HepG2 (cell line): ENCODE data around the gene A2ML1. TPM values are rescaled to one million over a fixed set of nuclear protein-coding genes. Genes with fewer than 3 reads are reported as not detected.

Experiments
- ATAC-seq: fragments of 200-7000 bp; cut with Tn5 transposase; 3 replicates; pipeline ENCODE4 v1.9.1; 2020; ENCODE audit warnings: mild to moderate bottlenecking, moderate library complexity
- BruUV-seq: library from RNA; stranded (reverse); fragments of 400-500 nt; replicated peaks from 2 replicates; lab custom pipeline; 2021; lab: Mats Ljungman, UMichigan
- CTCF ChIA-PET: fragments of 300-600 bp; formaldehyde crosslinking; extraction: SDS; loops from one replicate; lab custom pipeline; 2021; ENCODE audit warnings: low total read pairs, inconsistent platforms, low intra/inter-chr PET ratio; lab: Yijun Ruan, JAX
- POLR2A ChIA-PET: fragments of 350-600 bp; sonication (Branson Sonifier 250); formaldehyde crosslinking; loops from one replicate; lab custom pipeline; 2020; ENCODE audit warnings: antibody characterized with exemption, inconsistent platforms; lab: Yijun Ruan, JAX
- DNase-seq: peaks from one replicate; pipeline ENCODE4 v3.0.0-alpha.2; 2015; ENCODE audit warnings: low spot score
- FAIRE-seq: peaks from 3 replicates; lab custom pipeline; 2011; peaks lifted over from hg19 to GRCh38; lab: Jason Lieb, UNC
- H2AFZ ChIP-seq: one replicate; pipeline ENCODE4 v1.6.1; 2011; ENCODE audit warnings: low read length, inconsistent platforms
- H3K27ac ChIP-seq: fragments of 300-600 bp; 3 replicates; pipeline ENCODE4 v1.8.0; 2011; ENCODE audit warnings: mixed run types, mild to moderate bottlenecking, mixed read lengths, low read length, inconsistent platforms; ENCODE audit not compliant: insufficient read depth; ENCODE audit errors: extremely low read length
- H3K27me3 ChIP-seq, 2 experiments: fragments of 200-600 bp in 1 of 2; 2 replicates in 1 of 2; 3 replicates in 1 of 2; pipeline versions ENCODE4 v1.6.0 to v1.8.0; 2011; ENCODE audit warnings: low read length in 2 of 2, mild to moderate bottlenecking in 2 of 2, moderate library complexity in 2 of 2, inconsistent platforms in 1 of 2; ENCODE audit not compliant: insufficient read depth in 2 of 2, control insufficient read depth in 1 of 2
- H3K36me3 ChIP-seq, 2 experiments: fragments of 200-600 bp in 1 of 2; replicated peaks in 1 of 2; 2 replicates in 1 of 2; 3 replicates in 1 of 2; pipeline versions ENCODE4 v1.5.1 to v1.8.0; 2011; ENCODE audit warnings: low read length in 2 of 2, inconsistent platforms in 1 of 2; ENCODE audit not compliant: insufficient read depth in 2 of 2, control insufficient read depth in 1 of 2
- H3K4me1 ChIP-seq: 2 replicates; pipeline ENCODE4 v1.5.1; 2012; ENCODE audit warnings: low read length, inconsistent platforms; ENCODE audit not compliant: insufficient read depth
- H3K4me2 ChIP-seq: 2 replicates; pipeline ENCODE4 v1.6.0; 2011; ENCODE audit warnings: low read depth, low read length, inconsistent platforms
- H3K4me3 ChIP-seq, 3 experiments: fragments of 200-600 bp in 1 of 3; sonication (generic), shearing (Covaris generic) in 1 of 3; replicated peaks in 1 of 3; 2 replicates each; pipeline ENCODE4 v1.5.1; 2011 to 2016; ENCODE audit warnings: low read length in 3 of 3, inconsistent platforms in 2 of 3, low read depth in 2 of 3, mild to moderate bottlenecking in 2 of 3, control low read depth in 1 of 3, mixed read lengths in 1 of 3; ENCODE audit not compliant: insufficient read depth in 1 of 3
- H3K79me2 ChIP-seq: one replicate; pipeline ENCODE4 v1.6.1; 2011; ENCODE audit warnings: low read length, inconsistent platforms; ENCODE audit not compliant: insufficient read depth
- H3K9ac ChIP-seq: 2 replicates; pipeline ENCODE4 v1.6.0; 2011; ENCODE audit warnings: mild to moderate bottlenecking, low read depth, low read length, inconsistent platforms; ENCODE audit not compliant: insufficient read depth
- H3K9me3 ChIP-seq: 2 replicates; pipeline ENCODE4 v1.5.1; 2012; ENCODE audit warnings: mild to moderate bottlenecking, low read length
- H4K20me1 ChIP-seq: 2 replicates; pipeline ENCODE4 v1.6.0; 2011; ENCODE audit warnings: inconsistent platforms, mild to moderate bottlenecking, low read length, moderate library complexity; ENCODE audit not compliant: insufficient read depth
- HDAC1 ChIP-seq: sonication (generic); formaldehyde crosslinking; IDR thresholded peaks from 2 replicates; pipeline ENCODE4 v1.5.1; 2020; ENCODE audit warnings: mild to moderate bottlenecking, missing genetic modification reagents
- KDM2A ChIP-seq: sonication (generic); formaldehyde crosslinking; IDR thresholded peaks from 2 replicates; pipeline ENCODE4 v1.4.0; 2020; ENCODE audit warnings: low read depth, missing genetic modification reagents, borderline replicate concordance
- MAF1 ChIP-seq: sonication (generic); formaldehyde crosslinking; IDR thresholded peaks from 2 replicates; pipeline ENCODE4 v1.5.0; 2020; ENCODE audit warnings: missing genetic modification reagents, borderline replicate concordance
- MAX ChIP-seq: IDR thresholded peaks from 2 replicates; pipeline ENCODE4 v1.6.1; 2012; ENCODE audit warnings: inconsistent platforms
- POLR2AphosphoS2 ChIP-seq: IDR thresholded peaks from 2 replicates; pipeline ENCODE4 v1.6.1; 2011; ENCODE audit warnings: low read depth, low read length, improper control_type of control experiment
- RELA ChIP-seq: sonication (generic); formaldehyde crosslinking; IDR thresholded peaks from 2 replicates; pipeline ENCODE4 v1.4.0; 2020; ENCODE audit warnings: missing genetic modification reagents
- SMARCC2 ChIP-seq: fragments of 450-650 bp; IDR thresholded peaks from 2 replicates; pipeline ENCODE4 v1.6.1; 2017; ENCODE audit warnings: antibody characterized with exemption, mild to moderate bottlenecking
- ZNF235 ChIP-seq: sonication (generic); formaldehyde crosslinking; IDR thresholded peaks from 2 replicates; pipeline ENCODE4 v1.8.1; 2023; ENCODE audit warnings: mild to moderate bottlenecking, missing genetic modification reagents, borderline replicate concordance
- ZNF33B ChIP-seq: sonication (generic); formaldehyde crosslinking; IDR thresholded peaks from 2 replicates; pipeline ENCODE4 v1.5.1; 2020; ENCODE audit warnings: mild to moderate bottlenecking, missing genetic modification reagents
- ZNF441 ChIP-seq: sonication (generic); formaldehyde crosslinking; IDR thresholded peaks from 2 replicates; pipeline ENCODE4 v1.7.0; 2021; ENCODE audit warnings: missing genetic modification reagents, borderline replicate concordance
- ZNF567 ChIP-seq: sonication (generic); formaldehyde crosslinking; IDR thresholded peaks from 2 replicates; pipeline ENCODE4 v1.8.1; 2023; ENCODE audit warnings: mild to moderate bottlenecking, missing genetic modification reagents, borderline replicate concordance
- ZNF672 ChIP-seq: sonication (generic); formaldehyde crosslinking; IDR thresholded peaks from 2 replicates; pipeline ENCODE4 v1.8.1; 2022; ENCODE audit warnings: missing genetic modification reagents
- ZNF709 ChIP-seq: sonication (generic); formaldehyde crosslinking; IDR thresholded peaks from 2 replicates; pipeline ENCODE4 v1.5.0; 2020; ENCODE audit warnings: mild to moderate bottlenecking, missing genetic modification reagents
- WGBS: methylation state at CpG from one replicate; pipeline ENCODE4 v1.1.6; 2017; ENCODE audit warnings: low lambda C conversion rate; 5-methylcytosine and 5-hydroxymethylcytosine counted together
- in situ Hi-C: cut with HindIII; loops from 2 replicates; pipeline ENCODE4 v1.10.0; 2017; ENCODE audit warnings: low pct_unique_long_range_greater_than_20kb; ENCODE audit not compliant: extremely low pct_ligation_motif_present
- intact Hi-C: fragments of 100-400 bp; cut with micrococcal nuclease; formaldehyde crosslinking; loops from one replicate; pipeline ENCODE4 v1.10.0; 2022; ENCODE audit not compliant: unreplicated experiment
- polyA plus RNA-seq, 8 experiments: library from polyadenylated mRNA; depleted of rRNA in 3 of 8; stranded (reverse) in 7 of 8; unstranded in 1 of 8; fragments of >200 nt; fragmentation: Illumina TruSeq in 4 of 8; extraction: Trizol in 4 of 8; gene quantifications; 2 replicates each; pipeline versions ENCODE4 v1.2.1 to v1.2.3, GENCODE V29; 2011 to 2016; ENCODE audit warnings: low read depth in 4 of 8, missing spikeins in 1 of 8, mixed read lengths in 1 of 8; ENCODE audit not compliant: insufficient read depth in 1 of 8
- total RNA-seq, 5 experiments: library from RNA; depleted of rRNA; stranded (reverse); fragments of >200 nt; fragmentation: Illumina TruSeq; extraction: Trizol; gene quantifications; 2 replicates each; pipeline ENCODE4 v1.2.3, GENCODE V29; 2016; ENCODE audit warnings: low read depth in 1 of 5
- TF ChIP-seq, protein P1 (sequence below): IDR thresholded peaks from 2 replicates; pipeline ENCODE4 v1.6.1; 2018; ENCODE audit warnings: missing genetic modification reagents, mild to moderate bottlenecking, missing compliant biosample characterization
- TF ChIP-seq, protein P2 (sequence below): sonication (generic); formaldehyde crosslinking; IDR thresholded peaks from 2 replicates; pipeline ENCODE4 v1.5.0; 2020; ENCODE audit warnings: missing genetic modification reagents

Gene A2ML1
- total and polyA plus RNA-seq, 2 of the 13 experiments (the other 11 are each of a cell fraction or from before 2014, with no cell fraction given): not detected

DNA sequence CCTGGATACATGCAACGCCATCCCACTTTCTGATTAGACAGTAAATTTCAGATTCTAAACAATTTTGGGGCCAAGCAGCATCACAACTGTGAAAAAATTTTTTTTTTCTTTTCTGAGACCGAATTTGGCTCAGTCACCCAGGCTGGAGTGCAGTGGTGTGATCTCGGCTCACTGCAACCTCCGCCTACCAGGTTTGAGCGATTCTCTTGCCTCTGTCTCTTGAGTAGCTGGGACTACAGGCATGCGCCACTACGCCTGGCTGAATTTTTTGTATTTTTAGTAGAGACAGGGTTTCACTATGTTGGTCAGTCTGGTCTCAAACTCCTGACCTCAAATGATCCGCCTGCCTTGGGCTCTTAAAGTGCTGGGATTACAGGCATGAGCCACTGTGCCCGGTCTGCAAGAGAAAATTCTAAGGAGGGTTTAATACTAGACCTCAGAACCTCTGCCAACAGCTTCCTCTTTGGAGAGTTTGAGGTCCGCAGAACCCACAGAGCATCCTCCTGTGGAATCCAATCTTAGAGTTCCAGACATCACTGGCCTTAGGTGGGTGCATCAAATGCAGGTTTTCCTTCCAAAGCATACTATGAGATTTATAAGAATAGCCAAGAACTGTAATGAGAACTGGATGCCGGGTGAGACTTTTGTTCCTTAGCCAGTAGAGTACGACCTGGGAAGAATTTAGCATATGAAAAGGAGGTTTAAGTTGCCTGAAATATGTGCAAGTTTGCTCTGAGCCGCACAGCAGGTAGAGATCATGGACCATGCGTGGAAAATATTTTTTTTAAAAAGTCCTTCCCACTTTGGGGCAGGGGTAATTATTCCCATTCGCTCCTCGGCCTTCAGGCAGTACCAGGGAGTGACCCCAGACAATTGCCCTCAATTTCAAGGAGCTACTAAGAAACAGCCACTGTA, 84.1 kb downstream of the A2ML1 start:
- H3K79me2 ChIP-seq: no peaks in the 10 kb centered on the region
- 30% methylated on average over 16 of the region's 16 CpGs for WGBS
- ChIA-PET CTCF (no interaction called here), POLR2A (no interaction called here)
- no peak overlapping the region for H3K4me3 ChIP-seq
- FAIRE-seq: no peak
- no peak for DNase-seq
- no peaks in the 10 kb centered on the region for H3K9me3 ChIP-seq
- ATAC-seq: no peak
- no peaks in the 10 kb centered on the region for H3K4me1 ChIP-seq
- H3K4me2 ChIP-seq: no peak overlapping the region
- H4K20me1 ChIP-seq: no peaks in the 10 kb centered on the region
- in situ Hi-C loops: no loop called here
- no peaks in the 10 kb centered on the region for H3K36me3 ChIP-seq
- intact Hi-C loops: no loop called here
- no peak overlapping the region for H3K27ac ChIP-seq
- BruUV-seq: no TSS peak
- TF ChIP-seq HDAC1 (CRISPR knock-in tag): no peak
- TF ChIP-seq ZNF235 (CRISPR knock-in tag): no peak
- no peak overlapping the region for H2AFZ ChIP-seq
- H3K27me3 ChIP-seq: peaks cover 2 to 20% of the 10 kb centered on the region in 2 experiments; a peak in 4 of 5 replicates
- no peak overlapping the region for H3K9ac ChIP-seq

- Histone ChIP-seq H2AFZ (no peak overlapping the region), H3K4me3 (no peak overlapping the region), H3K27me3 (peaks cover 2 to 20% of the 10 kb centered on the region in 2 experiments; a peak in 4 of 5 replicates), H3K36me3 (no peaks in the 10 kb centered on the region), H3K9ac (no peak overlapping the region), H3K4me2 (no peak overlapping the region), H3K9me3 (no peaks in the 10 kb centered on the region), H3K4me1 (no peaks in the 10 kb centered on the region), H3K27ac (no peak overlapping the region), H4K20me1 (no peaks in the 10 kb centered on the region), H3K79me2 (no peaks in the 10 kb centered on the region)
- DNase-seq: no peak
- ATAC-seq: no peak
- no TSS peak for BruUV-seq
- in situ Hi-C loops: no loop called here
- WGBS: 18% methylated on average over 3 of the region's 3 CpGs
- intact Hi-C loops: no loop called here
- CTCF ChIA-PET: no interaction called here
- POLR2A ChIA-PET: no interaction called here
- FAIRE-seq: no peak
- TF ChIP-seq ZNF441 (CRISPR knock-in tag) (no peak), RELA (CRISPR knock-in tag) (no peak), ZNF709 (CRISPR knock-in tag) (no peak), ZNF672 (CRISPR knock-in tag) (no peak), POLR2AphosphoS2 (no peak), KDM2A (CRISPR knock-in tag) (no peak), ZNF567 (CRISPR knock-in tag) (no peak), MAF1 (no peak), ZNF33B (CRISPR knock-in tag) (no peak), SMARCC2 (no peak), MAX (no peak)
- TF ChIP-seq, protein P1, sequence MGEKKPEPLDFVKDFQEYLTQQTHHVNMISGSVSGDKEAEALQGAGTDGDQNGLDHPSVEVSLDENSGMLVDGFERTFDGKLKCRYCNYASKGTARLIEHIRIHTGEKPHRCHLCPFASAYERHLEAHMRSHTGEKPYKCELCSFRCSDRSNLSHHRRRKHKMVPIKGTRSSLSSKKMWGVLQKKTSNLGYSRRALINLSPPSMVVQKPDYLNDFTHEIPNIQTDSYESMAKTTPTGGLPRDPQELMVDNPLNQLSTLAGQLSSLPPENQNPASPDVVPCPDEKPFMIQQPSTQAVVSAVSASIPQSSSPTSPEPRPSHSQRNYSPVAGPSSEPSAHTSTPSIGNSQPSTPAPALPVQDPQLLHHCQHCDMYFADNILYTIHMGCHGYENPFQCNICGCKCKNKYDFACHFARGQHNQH (CRISPR knock-in tag): no peak
- TF ChIP-seq, protein P2, sequence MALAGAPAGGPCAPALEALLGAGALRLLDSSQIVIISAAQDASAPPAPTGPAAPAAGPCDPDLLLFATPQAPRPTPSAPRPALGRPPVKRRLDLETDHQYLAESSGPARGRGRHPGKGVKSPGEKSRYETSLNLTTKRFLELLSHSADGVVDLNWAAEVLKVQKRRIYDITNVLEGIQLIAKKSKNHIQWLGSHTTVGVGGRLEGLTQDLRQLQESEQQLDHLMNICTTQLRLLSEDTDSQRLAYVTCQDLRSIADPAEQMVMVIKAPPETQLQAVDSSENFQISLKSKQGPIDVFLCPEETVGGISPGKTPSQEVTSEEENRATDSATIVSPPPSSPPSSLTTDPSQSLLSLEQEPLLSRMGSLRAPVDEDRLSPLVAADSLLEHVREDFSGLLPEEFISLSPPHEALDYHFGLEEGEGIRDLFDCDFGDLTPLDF: no peak
Measured at GRCh38 chr12:8907513-8907912, 85.1 kb downstream of the A2ML1 start.
